Fibroblast of skin of right biceps (primary cell): ENCODE measurements around the gene MTA1.

Source experiments
- DNase-seq: peaks from one replicate; pipeline ENCODE4 v3.0.0-alpha.2; 2013

The MTA1 gene

GRCh38 chr14:105490267-105490571 lies 70.6 kb downstream of the MTA1 start:
- no peak for DNase-seq

GRCh38 chr14:105490572-105491365 lies 71.1 kb downstream of the MTA1 start, which contains the start of gene TEDC1:
TSS of gene TEDC1 (plus strand) at chr14:105491246. CDS start at chr14:105491376, 130 bp downstream.
- DNase-seq, result peak; percentile 100

- DNase-seq, result peak; percentile 61
These were observed 71.8 kb downstream of the MTA1 start for GRCh38 chr14:105491366-105491973.

DNA sequence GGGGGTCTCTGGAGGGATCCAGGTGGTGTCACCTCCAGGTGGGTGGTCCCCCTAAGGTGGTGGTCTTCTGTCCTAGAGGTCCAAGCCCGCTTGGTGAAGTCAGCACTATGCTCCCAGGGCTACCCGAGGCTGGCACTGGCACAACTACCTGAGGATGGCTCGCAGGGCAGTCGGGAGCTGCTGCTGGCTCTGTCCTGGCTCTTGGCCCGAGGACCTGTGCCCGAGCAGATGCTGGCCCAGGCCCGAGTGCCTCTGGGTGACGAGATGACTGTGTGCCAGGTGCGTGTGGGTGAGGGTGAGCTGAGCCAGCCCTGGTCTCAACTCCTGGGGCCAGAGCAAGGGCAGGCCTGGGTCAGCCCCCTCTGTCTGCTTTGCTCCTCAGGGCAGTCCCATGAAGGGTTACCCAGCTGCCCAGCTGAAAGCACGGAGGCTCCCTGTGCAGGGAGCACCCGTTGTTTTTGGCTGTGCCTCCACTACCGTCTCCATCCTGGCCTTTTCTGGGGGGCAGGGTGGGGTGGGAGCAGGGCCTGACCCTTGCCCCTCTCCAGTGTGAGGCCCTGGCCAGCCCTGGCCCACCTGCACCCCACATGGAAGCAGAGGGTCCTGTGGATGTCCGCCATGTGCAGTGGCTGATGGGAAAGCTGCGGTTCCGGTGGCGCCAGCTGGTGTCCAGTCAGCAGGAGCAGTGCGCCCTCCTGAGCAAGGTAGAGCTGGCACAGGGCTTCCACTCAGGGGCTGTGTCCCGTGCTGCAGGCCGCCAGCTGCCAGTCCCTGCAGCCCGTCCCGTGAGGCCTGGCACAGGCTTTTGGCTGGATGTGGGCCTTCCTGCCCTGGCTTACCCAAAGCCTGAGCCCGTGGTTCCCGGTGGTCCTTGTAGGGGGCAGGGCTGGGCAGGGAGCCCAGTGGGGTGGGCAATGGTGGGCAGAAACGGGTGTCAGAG lies 72.7 kb downstream of the MTA1 start:
- no peak for DNase-seq

DNA sequence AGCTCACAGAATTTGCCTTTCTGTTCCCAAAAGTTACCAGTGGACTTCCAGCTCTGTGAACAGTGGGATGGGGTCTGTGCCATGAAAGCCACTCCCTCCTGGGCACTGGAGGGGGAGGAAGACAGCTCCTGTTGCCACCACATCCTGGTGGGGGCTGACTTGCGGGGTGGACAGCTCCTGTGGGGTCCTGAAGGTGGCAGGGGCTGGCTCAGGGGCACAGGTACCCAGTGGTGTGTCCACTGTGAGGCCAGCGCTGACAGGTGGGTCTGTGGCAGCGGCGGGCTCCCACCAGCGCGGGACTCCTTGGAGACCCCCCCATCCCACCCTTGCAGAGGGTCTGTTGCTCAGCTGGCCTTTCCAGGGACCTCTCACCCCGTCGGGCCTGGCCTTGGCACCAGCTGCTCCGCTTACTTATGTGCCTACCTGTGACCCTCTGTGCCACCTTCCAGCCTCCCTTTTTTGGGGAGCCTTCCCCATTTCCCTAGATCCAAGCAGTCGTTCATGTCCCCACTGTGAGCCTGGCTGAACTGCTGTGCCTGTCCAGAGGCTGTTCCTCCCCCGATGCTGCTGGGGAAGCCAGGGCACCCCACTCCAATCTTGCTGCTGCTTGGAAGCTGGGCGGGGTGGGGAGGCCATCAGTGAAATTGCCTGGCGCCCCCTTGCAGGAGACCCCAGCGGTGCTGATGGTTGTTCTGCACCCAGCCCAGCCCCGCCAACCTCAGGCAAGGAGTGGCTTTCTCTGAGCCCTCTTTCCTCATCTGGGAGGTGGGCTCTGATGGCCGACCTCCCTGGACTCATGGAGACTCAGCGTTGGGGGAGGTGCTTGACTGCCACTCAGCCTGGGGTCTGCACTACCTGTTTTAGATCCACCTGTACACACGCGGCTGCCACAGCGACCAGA lies 73.6 kb downstream of the MTA1 start:
- no peak for DNase-seq

GRCh38 chr14:105493921-105494605 lies 74.4 kb downstream of the MTA1 start:
- no peak for DNase-seq

DNA sequence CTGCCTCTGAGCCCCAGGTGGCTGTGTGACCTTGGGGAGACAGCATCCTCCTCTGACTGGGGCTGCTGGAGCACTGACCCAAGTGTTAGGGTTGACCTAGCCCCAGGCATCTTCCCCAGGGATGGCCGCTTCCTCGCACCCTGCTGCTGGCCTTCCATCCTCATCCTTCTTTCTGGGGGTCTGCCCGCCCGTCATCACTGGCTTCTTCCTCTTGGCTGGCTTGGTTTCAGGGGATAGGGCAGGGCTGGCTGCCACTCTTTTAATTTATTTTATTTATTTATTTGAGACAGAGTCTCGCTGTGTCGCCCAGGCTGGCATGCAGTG lies 74.9 kb downstream of the MTA1 start:
- no peak for DNase-seq

GRCh38 chr14:105495101-105495989 lies 75.7 kb downstream of the MTA1 start:
- DNase-seq, result no peak

- no peak for DNase-seq
These were observed 76.6 kb downstream of the MTA1 start for GRCh38 chr14:105495990-105496830.

DNA sequence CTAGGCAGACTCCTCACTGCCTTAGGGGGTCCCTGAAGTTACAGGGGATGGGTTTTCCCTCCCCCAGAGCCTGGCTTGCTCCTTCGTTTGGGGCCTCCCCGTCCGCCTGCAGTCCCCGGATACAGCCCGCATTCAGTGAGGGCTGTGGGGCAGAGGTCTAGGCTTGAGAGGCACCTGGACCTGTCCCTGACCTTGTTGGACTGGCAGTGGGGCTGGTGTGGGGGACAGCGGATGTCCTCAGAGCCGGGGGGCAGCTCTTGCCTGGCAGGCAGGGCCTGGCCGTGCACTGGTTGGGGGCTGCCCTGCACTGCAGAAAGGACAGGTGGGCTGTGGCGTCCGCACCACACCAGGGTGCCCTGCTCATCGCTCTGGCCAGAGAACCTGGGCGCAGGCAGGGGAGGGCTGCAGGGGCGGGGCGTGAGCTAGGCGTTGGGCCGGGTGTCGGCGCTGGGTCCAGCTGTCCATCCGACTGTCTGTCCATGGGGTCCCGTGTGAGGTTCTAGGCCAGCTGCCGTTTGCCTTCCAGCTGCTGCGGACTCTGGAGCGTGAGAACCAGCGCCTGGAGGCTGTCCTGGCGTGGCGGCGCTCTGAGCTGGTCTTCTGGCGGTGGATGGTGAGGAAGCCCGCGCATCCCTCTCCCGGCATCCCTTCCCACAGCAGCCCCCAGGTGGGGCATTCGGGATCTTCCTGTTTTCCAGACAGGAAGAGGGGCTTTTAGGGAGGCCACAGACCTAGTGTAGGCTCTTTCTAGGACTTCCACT lies 77.4 kb downstream of the MTA1 start:
- DNase-seq, result no peak

DNA sequence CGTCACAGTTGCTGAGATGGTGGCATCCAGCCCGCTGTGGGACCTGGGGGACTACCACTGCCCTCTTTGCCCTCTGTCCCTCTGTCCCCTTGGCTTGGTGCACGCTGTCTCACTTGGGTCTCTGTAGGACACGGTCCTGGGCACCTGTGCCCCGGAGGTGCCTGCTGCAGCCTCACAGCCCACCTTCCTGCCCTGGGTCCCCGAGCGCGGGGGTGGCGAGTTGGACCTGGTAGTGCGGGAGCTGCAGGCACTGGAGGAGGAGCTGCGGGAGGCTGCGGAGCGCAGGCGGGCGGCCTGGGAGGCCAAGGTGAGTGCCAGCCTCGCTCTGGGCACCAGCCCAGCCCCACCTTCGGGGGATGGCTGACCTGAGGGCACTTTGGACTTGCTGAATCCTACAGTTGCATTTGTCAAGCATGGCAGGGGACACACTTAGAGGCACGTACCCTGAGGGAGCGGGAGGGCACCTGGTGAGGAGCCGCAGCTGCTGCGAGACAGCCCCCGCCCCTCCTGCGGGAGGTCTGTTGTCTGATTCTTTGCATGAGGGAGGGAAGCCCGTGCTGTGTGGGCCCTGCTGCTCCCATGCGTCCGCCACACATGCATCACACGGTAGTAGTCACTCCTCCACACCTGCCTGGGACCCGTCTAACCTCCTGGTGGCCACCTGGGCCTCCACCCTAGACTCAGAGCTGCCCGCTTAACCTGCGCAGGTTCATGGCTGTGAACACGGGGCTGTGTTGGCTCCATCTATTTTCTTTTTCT lies 78.2 kb downstream of the MTA1 start:
- no peak for DNase-seq

GRCh38 chr14:105498430-105499255 lies 79.0 kb downstream of the MTA1 start:
- DNase-seq, result no peak

DNA sequence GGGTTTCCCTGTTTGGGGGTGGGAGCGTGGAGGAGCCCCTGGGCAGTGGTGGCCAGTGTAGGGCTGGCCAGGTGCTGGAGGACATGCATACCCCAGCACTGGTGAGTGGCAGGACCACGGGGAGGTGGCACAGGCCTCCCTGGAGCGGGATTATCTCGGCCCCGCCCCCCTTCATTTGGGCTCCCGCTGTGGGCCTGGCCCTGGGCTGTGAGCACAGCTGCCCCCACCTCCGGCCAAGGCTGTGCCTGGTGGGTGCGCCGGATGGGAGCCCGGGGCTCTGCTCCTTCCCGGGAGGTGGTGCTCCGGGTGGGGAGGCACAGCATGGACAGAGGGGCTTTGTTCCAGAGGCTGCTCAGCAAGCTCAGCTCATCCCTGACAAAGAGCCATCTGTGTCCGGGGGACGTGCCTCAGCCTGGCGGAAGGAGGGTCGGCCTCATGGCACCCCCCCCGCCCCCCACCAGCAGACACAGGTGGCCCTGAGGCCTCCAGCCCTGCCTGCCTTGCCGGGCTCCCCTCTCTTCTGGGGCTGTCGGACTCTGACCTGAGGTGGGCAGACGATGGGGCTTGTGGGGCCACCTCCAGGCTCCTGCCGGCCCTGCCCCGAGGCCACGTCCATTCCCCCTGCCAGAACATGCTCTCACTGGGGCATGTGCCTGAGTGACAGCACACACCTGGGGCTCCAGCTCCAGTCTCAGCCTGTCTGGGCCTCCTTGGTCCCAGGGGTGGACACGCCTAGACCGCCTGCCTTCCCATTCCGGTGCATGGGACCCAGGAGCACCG lies 79.8 kb downstream of the MTA1 start:
- DNase-seq, result no peak

- DNase-seq, result no peak
These were observed 80.6 kb downstream of the MTA1 start for GRCh38 chr14:105500036-105500725.

GRCh38 chr14:105500726-105501101 lies 81.1 kb downstream of the MTA1 start:
- no peak for DNase-seq
